DMS 273 (cell line): ENCODE measurements around the gene STYXL1.
"Not testable (repeated sequence)": the region's sequence is repeated elsewhere in the genome, so short reads cannot be mapped to it uniquely, and the experiment has no call there.

ENCODE experiments used
- DNase-seq: peaks from one replicate; lab custom pipeline; 2025; ENCODE audit not compliant: unreplicated experiment; lab: John Stamatoyannopoulos, UW

STYXL1 gene

GRCh38 chr7:76040126-76040525 lies 7.7 kb downstream of the STYXL1 start:
- no peak for DNase-seq

- DNase-seq = no peak
Measured at GRCh38 chr7:76037310-76037709, 10.5 kb downstream of the STYXL1 start.

DNA sequence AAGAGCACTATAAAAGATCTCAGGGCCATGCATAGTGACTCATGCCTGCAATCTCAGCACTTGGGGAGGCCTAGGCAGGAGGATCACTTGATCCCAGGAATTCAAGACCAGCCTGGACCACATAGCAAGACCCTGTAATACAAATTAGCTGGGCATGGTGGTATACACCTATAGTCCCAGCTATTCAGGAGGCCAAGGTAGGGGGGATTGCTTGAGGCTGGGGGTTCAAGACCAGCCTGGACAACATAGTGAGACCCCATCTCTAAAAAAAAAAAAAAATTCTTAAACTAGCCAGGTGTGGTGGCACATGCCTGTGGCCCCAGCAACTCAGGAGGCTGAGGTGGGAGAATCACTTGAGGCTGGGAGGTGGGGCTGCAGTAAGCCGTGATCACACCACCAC lies 15.8 kb downstream of the STYXL1 start:
- DNase-seq = no peak

- DNase-seq = not testable (repeated sequence)
Measured at GRCh38 chr7:76029682-76030081, 18.1 kb downstream of the STYXL1 start.

DNA sequence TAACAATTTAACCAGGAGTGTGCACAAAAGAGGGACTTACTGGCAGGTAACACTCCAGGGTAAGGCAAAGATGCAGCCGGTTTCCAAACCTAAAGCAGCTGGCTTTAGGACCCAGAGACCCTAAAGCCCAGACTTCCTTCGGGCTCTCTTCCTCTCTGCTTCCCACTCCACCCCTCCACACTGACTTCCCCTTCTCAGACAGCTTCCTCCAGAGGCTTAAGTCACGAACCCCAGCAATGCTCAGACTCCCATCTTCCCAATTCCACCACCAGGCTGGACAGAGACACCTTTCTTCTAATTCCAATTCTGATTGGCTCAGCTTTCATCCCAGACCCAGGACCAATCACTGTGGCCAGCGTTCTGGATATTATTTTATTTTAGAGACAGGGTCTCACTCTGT lies 24.8 kb downstream of the STYXL1 start:
- DNase-seq = no peak

GRCh38 chr7:76022026-76022780 lies 25.6 kb downstream of the STYXL1 start:
- DNase-seq = no peak

DNA sequence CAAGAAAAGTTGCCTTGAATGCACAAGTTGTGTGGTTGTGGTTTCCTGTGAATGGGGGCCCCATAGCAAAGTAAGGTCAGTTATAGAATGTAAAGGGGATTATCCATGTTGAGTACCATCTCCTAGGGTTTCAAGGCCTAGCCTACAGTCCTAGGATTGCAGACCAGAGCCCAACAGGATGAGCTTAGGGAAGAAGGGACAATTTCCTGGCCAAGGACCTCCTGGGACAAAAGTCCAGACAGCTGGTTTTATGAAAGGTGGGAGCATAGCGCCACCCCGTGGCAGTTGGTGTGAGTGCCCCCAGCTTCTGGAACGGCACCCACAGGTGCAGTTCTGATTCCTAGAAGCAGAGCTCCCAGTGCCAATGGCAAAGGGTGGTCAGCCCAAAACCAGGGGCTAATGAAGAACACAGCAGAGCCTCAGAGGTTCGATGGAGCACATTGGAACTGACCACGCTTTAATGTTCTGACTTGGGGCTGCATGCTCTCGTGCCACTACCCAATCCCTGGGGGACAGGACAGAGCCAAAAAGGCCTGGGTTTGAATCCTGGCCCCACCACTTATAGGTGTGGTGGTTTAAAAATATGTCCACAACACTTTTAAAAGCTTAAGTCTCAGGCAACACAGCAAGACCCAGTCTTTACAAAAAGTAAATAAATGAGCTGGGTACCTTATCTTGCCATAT lies 27.6 kb downstream of the STYXL1 start:
- DNase-seq = peak; percentile 88

DNA sequence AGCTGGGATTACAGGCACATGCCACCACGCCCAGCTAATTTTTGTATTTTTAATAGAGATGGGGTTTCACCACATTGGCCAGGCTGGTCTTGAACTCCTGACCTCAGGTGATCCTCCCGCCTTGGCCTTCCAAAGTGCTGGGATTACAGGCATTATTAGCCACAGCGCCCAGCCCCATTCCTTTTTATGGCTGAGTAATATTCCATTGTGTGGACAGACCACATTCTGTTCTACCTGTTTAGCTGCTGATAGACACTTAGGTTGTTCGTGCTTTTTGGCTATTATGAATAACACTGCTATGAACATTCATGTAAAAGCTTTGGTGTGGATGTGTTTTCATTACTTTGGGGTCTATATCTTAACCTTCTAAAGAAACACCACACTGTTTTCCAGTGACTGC lies 29.3 kb downstream of the STYXL1 start:
- not testable (repeated sequence) for DNase-seq

GRCh38 chr7:76016191-76016947 lies 31.4 kb downstream of the STYXL1 start:
- DNase-seq = no peak

GRCh38 chr7:76011442-76011861 lies 36.3 kb downstream of the STYXL1 start:
- peak; percentile 73 for DNase-seq

GRCh38 chr7:76009672-76010600 lies 37.9 kb downstream of the STYXL1 start:
- DNase-seq = no peak

GRCh38 chr7:76008156-76008687 lies 39.6 kb downstream of the STYXL1 start:
- no peak for DNase-seq

DNA sequence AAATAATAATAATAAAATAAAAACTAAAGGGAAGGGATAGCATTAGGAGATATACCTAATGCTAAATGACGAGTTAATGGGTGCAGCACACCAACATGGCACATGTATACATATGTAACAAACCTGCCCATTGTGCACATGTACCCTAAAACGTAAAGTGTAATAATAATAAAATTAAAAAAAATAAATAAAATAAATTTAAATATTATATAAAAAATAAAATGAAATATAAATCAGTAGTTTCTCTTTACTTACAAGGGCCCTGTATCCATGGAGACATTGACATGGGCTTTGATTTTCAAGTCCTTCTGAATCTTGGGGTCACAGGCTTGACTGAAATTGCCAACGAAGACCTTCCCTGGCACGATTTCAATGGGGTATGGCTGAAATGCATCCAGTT lies 42.8 kb downstream of the STYXL1 start:
- DNase-seq = not testable (repeated sequence)

GRCh38 chr7:76003351-76003750 lies 44.4 kb downstream of the STYXL1 start:
- DNase-seq = no peak

GRCh38 chr7:76002822-76003221 lies 45.0 kb downstream of the STYXL1 start:
- DNase-seq = no peak

GRCh38 chr7:76002139-76002538 lies 45.7 kb downstream of the STYXL1 start:
- no peak for DNase-seq

- DNase-seq = no peak
Measured at GRCh38 chr7:76000566-76000965, 47.2 kb downstream of the STYXL1 start.

GRCh38 chr7:75998038-75998437 lies 49.8 kb downstream of the STYXL1 start:
- DNase-seq = no peak

DNA sequence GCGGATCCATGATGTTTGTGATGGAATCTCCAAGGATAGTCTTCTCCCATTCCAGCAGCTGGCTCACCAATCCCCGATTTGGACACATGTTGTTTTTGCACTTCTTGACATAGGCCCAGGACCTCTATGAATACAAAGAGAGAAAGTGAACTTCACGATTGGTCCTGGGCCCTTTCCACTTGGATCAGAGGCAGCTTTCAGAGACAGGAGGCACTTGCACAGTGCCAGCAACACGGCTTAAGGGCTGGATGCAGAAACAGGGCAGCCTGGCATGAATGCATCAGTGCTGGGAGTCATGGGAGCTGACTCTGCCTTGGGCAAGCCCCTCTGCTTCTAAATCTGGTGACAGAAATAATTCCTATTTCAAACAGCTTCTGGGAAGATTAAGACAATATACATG lies 51.3 kb downstream of the STYXL1 start:
- DNase-seq = no peak

DNA sequence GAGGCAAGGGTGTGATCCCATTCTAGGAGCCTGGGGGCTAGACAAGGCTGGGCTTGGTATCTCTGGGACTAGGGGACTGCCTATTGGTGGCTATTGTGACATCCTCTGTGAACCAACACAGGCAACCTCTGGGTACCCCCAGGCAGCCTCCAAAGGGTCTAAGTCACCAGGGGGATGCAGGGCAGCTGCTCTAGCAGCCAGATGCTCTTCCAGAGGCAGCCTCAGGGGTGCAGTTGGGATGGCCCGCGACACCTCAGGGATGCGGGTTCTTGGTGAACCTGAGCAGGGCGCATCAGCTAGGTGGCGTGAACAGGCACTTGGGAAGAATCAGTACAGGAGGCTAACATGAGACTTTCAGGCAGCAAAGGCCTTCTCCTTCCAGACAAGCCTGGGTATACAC lies 51.8 kb downstream of the STYXL1 start:
- DNase-seq = no peak
